OCI-LY1 (cell line): ENCODE measurements around the gene PFN2.

ENCODE experiments used
- H2AFZ ChIP-seq: fragments of 200-600 bp; sonication (generic), shearing (Covaris generic); 2 replicates; pipeline ENCODE4 v1.6.0; 2014; ENCODE audit warnings: antibody characterized with exemption, mild to moderate bottlenecking, low read length
- H3F3A ChIP-seq: fragments of 200-600 bp; sonication (generic), shearing (Covaris generic); 2 replicates; pipeline ENCODE4 v1.6.0; 2014; ENCODE audit warnings: mild to moderate bottlenecking, antibody characterized with exemption, low read length, moderate library complexity; ENCODE audit not compliant: insufficient read depth
- H3K27ac ChIP-seq: fragments of 200-600 bp; sonication (generic); 2 replicates; pipeline ENCODE4 v1.5.1; 2014; ENCODE audit warnings: low read length, mixed run types, mild to moderate bottlenecking, low read depth; ENCODE audit not compliant: poor library complexity, severe bottlenecking
- H3K27me3 ChIP-seq: fragments of 200-600 bp; sonication (generic); 2 replicates; pipeline ENCODE4 v1.6.0; 2014; ENCODE audit warnings: antibody characterized with exemption, mild to moderate bottlenecking, low read length, moderate library complexity; ENCODE audit not compliant: insufficient read depth
- H3K36me3 ChIP-seq: fragments of 200-600 bp; sonication (generic); 2 replicates; pipeline ENCODE4 v1.6.1; 2014; ENCODE audit warnings: mild to moderate bottlenecking, antibody characterized with exemption, low read length, moderate library complexity, mixed read lengths; ENCODE audit not compliant: insufficient read depth
- H3K4me1 ChIP-seq: fragments of 200-600 bp; sonication (generic); 2 replicates; pipeline ENCODE4 v1.5.1; 2014; ENCODE audit warnings: mild to moderate bottlenecking, low read length, moderate library complexity; ENCODE audit not compliant: insufficient read depth, severe bottlenecking
- H3K4me2 ChIP-seq: fragments of 200-600 bp; sonication (generic), shearing (Covaris generic); 2 replicates; pipeline ENCODE4 v1.6.1; 2014; ENCODE audit warnings: low read length
- H3K4me3 ChIP-seq: fragments of 200-600 bp; sonication (generic); 2 replicates; pipeline ENCODE4 v1.5.1; 2014; ENCODE audit warnings: low read length, low read depth, mild to moderate bottlenecking, mixed read lengths; ENCODE audit not compliant: poor library complexity, severe bottlenecking
- H3K79me2 ChIP-seq: fragments of 200-600 bp; shearing (Covaris generic); 2 replicates; pipeline ENCODE4 v1.6.1; 2016; ENCODE audit warnings: mixed run types, low read length, mixed read lengths; ENCODE audit not compliant: insufficient read depth
- H3K9ac ChIP-seq: fragments of 200-600 bp; sonication (generic), shearing (Covaris generic); 2 replicates; pipeline ENCODE4 v1.6.1; 2014; ENCODE audit warnings: mild to moderate bottlenecking, low read length, mixed read lengths
- H3K9me2 ChIP-seq: fragments of 200-600 bp; sonication (generic), shearing (Covaris generic); 2 replicates; pipeline ENCODE4 v1.6.1; 2014; ENCODE audit warnings: low read depth, mild to moderate bottlenecking, low read length, mixed read lengths
- H3K9me3 ChIP-seq: fragments of 200-600 bp; shearing (Covaris generic); 2 replicates; pipeline ENCODE4 v1.6.1; 2014; ENCODE audit warnings: low read length, mixed read lengths
- H4K20me1 ChIP-seq: fragments of 200-600 bp; sonication (generic), shearing (Covaris generic); 2 replicates; pipeline ENCODE4 v1.6.0; 2016; ENCODE audit warnings: mild to moderate bottlenecking, low read length; ENCODE audit not compliant: insufficient read depth
- CTCF ChIP-seq: fragments of 200-600 bp; sonication (generic), shearing (Covaris generic); IDR thresholded peaks from 2 replicates; pipeline ENCODE4 v1.5.1; 2017; ENCODE audit warnings: mild to moderate bottlenecking, antibody characterized with exemption, low read length, moderate library complexity, mixed read lengths
- EZH2 ChIP-seq: fragments of 200-600 bp; sonication (generic), shearing (Covaris generic); IDR thresholded peaks from 2 replicates; pipeline ENCODE4 v1.8.0; 2017; ENCODE audit warnings: borderline replicate concordance, mixed run types, mild to moderate bottlenecking, antibody characterized with exemption, low read length, moderate library complexity, mixed read lengths

Gene PFN2

GRCh38 chr3:149919509-149919908, 51.2 kb downstream of the PFN2 start:
- no peak for TF ChIP-seq EZH2
- TF ChIP-seq CTCF = no peak
- no peaks in the 10 kb centered on the region for H4K20me1 ChIP-seq

GRCh38 chr3:149917124-149917667, 53.5 kb downstream of the PFN2 start:
- H3K9me3 ChIP-seq = no peaks in the 10 kb centered on the region
- no peaks in the 10 kb centered on the region for H3F3A ChIP-seq
- no peaks in the 10 kb centered on the region for H3K79me2 ChIP-seq
- no peaks in the 10 kb centered on the region for H4K20me1 ChIP-seq
- 0 out of 2 replicates have a peak, but pooled peaks cover 2% of the 10 kb centered on the region for H3K9me2 ChIP-seq
- H2AFZ ChIP-seq = no peak overlapping the region
- TF ChIP-seq EZH2 = no peak
- no peak; the same call in 1 of the 2 replicates for TF ChIP-seq CTCF
- H3K27ac ChIP-seq = no peak overlapping the region
- H3K36me3 ChIP-seq = peaks cover 17% of the 10 kb centered on the region; the same call in 1 of the 2 replicates
- peaks cover 5% of the 10 kb centered on the region for H3K4me1 ChIP-seq
- no peaks in the 10 kb centered on the region for H3K27me3 ChIP-seq
- no peak overlapping the region for H3K4me2 ChIP-seq
- no peak overlapping the region for H3K4me3 ChIP-seq
- no peak overlapping the region for H3K9ac ChIP-seq

More at GRCh38 chr3:149919509-149919908, 51.2 kb downstream of the PFN2 start:
- Histone ChIP-seq H3K4me1 (peaks cover 5% of the 10 kb centered on the region), H3K27ac (no peak overlapping the region), H3K4me3 (no peak overlapping the region), H3K36me3 (peaks cover 16% of the 10 kb centered on the region; the same call in 1 of the 2 replicates), H3K4me2 (no peak overlapping the region), H3K9me3 (no peaks in the 10 kb centered on the region), H3K79me2 (no peaks in the 10 kb centered on the region), H2AFZ (no peak overlapping the region), H3K9ac (no peak overlapping the region), H3K27me3 (no peaks in the 10 kb centered on the region), H3F3A (no peaks in the 10 kb centered on the region), H3K9me2 (0 out of 2 replicates have a peak, but pooled peaks cover 2% of the 10 kb centered on the region)
